ENCODE data around the gene KLC3.
A peak's percentile ranks its signal among the peaks of the same experiment; 100 is the strongest.
"Not testable (repeated sequence)": the region's sequence is repeated elsewhere in the genome, so short reads cannot be mapped to it uniquely, and the experiment has no call there.

Gene KLC3

GRCh38 chr19:45340232-45340898 is at the start of gene KLC3:
TSS of gene KLC3 (plus strand) at chr19:45340750. CDS start at chr19:45345542, 4,792 bp downstream.
- no peak for DNase-seq

GRCh38 chr19:45291834-45292233 is 48.7 kb upstream of the KLC3 start:
- no peak for DNase-seq

- DNase-seq, result no peak
These were observed 46.9 kb upstream of the KLC3 start for GRCh38 chr19:45293682-45294081.

- DNase-seq, result no peak
These were observed 46.1 kb upstream of the KLC3 start for GRCh38 chr19:45294291-45295029.

- DNase-seq, result no peak
These were observed 44.7 kb upstream of the KLC3 start for GRCh38 chr19:45295873-45296272.

- peak; percentile 10 to 34 for DNase-seq
These were observed 44.2 kb upstream of the KLC3 start for GRCh38 chr19:45296355-45296754.

- DNase-seq, result peak; percentile 69 to 76
These were observed 42.9 kb upstream of the KLC3 start for GRCh38 chr19:45297674-45298073.

- no peak for DNase-seq
These were observed 42.3 kb upstream of the KLC3 start for GRCh38 chr19:45298264-45298663.

GRCh38 chr19:45299719-45300118 is 40.8 kb upstream of the KLC3 start:
- DNase-seq, result no peak

- no peak for DNase-seq
These were observed 38.1 kb upstream of the KLC3 start for GRCh38 chr19:45302416-45302815.

- no peak for DNase-seq
These were observed 37.1 kb upstream of the KLC3 start for GRCh38 chr19:45303269-45304060.

- DNase-seq, result no peak
These were observed 36.2 kb upstream of the KLC3 start for GRCh38 chr19:45304141-45304926.

- DNase-seq, result no peak
These were observed 35.5 kb upstream of the KLC3 start for GRCh38 chr19:45305007-45305406.

- no peak for DNase-seq
These were observed 35.1 kb upstream of the KLC3 start for GRCh38 chr19:45305421-45305820.

- DNase-seq, result no peak
These were observed 34.5 kb upstream of the KLC3 start for GRCh38 chr19:45306040-45306439.

GRCh38 chr19:45306518-45307027 is 34.0 kb upstream of the KLC3 start:
- DNase-seq, result no peak

GRCh38 chr19:45307361-45307760 is 33.2 kb upstream of the KLC3 start:
- DNase-seq, result no peak

- not testable (repeated sequence) for DNase-seq
These were observed 31.2 kb upstream of the KLC3 start for GRCh38 chr19:45309322-45309721.

- peak in 1 of 2 experiments; percentile 19 for DNase-seq
These were observed 28.9 kb upstream of the KLC3 start for GRCh38 chr19:45311621-45312020.

GRCh38 chr19:45312285-45312684 is 28.3 kb upstream of the KLC3 start:
- not testable (repeated sequence) for DNase-seq

GRCh38 chr19:45314708-45315245 is 25.8 kb upstream of the KLC3 start:
- no peak for DNase-seq

GRCh38 chr19:45315304-45315703 is 25.2 kb upstream of the KLC3 start:
- no peak for DNase-seq
